ENCODE data around the gene ADAM12. TPM values are rescaled to one million over a fixed set of nuclear protein-coding genes. Genes with fewer than 3 reads are reported as not detected.

Gene ADAM12
- total and polyA plus RNA-seq, 2 experiments from 2014 or later, result 0.13 to 0.87 TPM

- no peak for TF ChIP-seq REST (IDR thresholded peaks at IDR 0.05; ENCODE audit: unreplicated experiment)
- no peak for TF ChIP-seq NANOG (IDR thresholded peaks at IDR 0.05; ENCODE audit: borderline replicate concordance)
- TF ChIP-seq CREB1 (CRISPR knock-in tag; IDR thresholded peaks at IDR 0.05; ENCODE audit: low read depth), result no peak
- no peak for TF ChIP-seq CTCF (conservative IDR thresholded peaks at IDR 0.05; ENCODE audit: low read depth in 2 of 2)
- TF ChIP-seq POLR2AphosphoS5 (IDR thresholded peaks at IDR 0.05; ENCODE audit: low read depth), result no peak
- TF ChIP-seq JUNB (IDR thresholded peaks at IDR 0.05; ENCODE audit: unreplicated experiment), result no peak
- TF ChIP-seq EZH2phosphoT487 (IDR thresholded peaks at IDR 0.05; ENCODE audit: unreplicated experiment), result no peak
Observed at GRCh38 chr10:125991392-125991791, 396.9 kb downstream of the ADAM12 start (continued).

GRCh38 chr10:125990974-125991373, 397.3 kb downstream of the ADAM12 start:
- DNase-seq (ENCODE audit: low spot score) (no peak), ATAC-seq (no peak)
- peaks cover 2% of the 10 kb centered on the region; the same call in 1 of the 3 replicates for H3K36me3 Mint-ChIP-seq (ENCODE audit: low read depth)
- no peaks in the 10 kb centered on the region for H3K27me3 Mint-ChIP-seq (ENCODE audit: insufficient read depth, low read depth, poor library complexity)
- Histone ChIP-seq H3K79me2 (replicated peaks; ENCODE audit: insufficient read depth) (no peaks in the 10 kb centered on the region), H3K36me3 (ENCODE audit: insufficient read depth) (no peaks in the 10 kb centered on the region), H2AFZ (no peak overlapping the region), H3K27ac (ENCODE audit: low read depth) (no peak overlapping the region), H3K4me3 (no peak overlapping the region), H3F3A (replicated peaks; ENCODE audit: low read depth) (no peaks in the 10 kb centered on the region), H4K20me1 (replicated peaks; ENCODE audit: insufficient read depth) (no peaks in the 10 kb centered on the region), H3K4me1 (ENCODE audit: insufficient read depth) (no peaks in the 10 kb centered on the region), H3K4me2 (no peak overlapping the region), H3K27me3 (ENCODE audit: insufficient read depth) (no peaks in the 10 kb centered on the region), H3K9me2 (ENCODE audit: insufficient read depth) (peaks cover 6% of the 10 kb centered on the region; the same call in 1 of the 2 replicates)
- no peak overlapping the region for H3K27ac Mint-ChIP-seq
- peaks cover 12% of the 10 kb centered on the region; the same call in 2 of the 3 replicates for H3K9me3 Mint-ChIP-seq
- no peak overlapping the region for H3K4me3 Mint-ChIP-seq
- H3K4me1 Mint-ChIP-seq, result no peaks in the 10 kb centered on the region
- TF ChIP-seq CREB1 (CRISPR knock-in tag; IDR thresholded peaks at IDR 0.05; ENCODE audit: low read depth) (no peak), POLR2AphosphoS5 (IDR thresholded peaks at IDR 0.05; ENCODE audit: low read depth) (no peak), NANOG (IDR thresholded peaks at IDR 0.05; ENCODE audit: borderline replicate concordance) (no peak), REST (IDR thresholded peaks at IDR 0.05; ENCODE audit: unreplicated experiment) (no peak), JUNB (IDR thresholded peaks at IDR 0.05; ENCODE audit: unreplicated experiment) (no peak), EZH2 (IDR thresholded peaks at IDR 0.05; ENCODE audit: low read depth, unreplicated experiment) (no peak), ZNF462 (CRISPR knock-in tag; IDR thresholded peaks at IDR 0.05) (no peak)
